ENCODE data around the gene PATJ. TPM values are rescaled to one million over a fixed set of nuclear protein-coding genes. Genes with fewer than 3 reads are reported as not detected.
A peak's percentile ranks its signal among the peaks of the same experiment; 100 is the strongest.
"Not testable (repeated sequence)": the region's sequence is repeated elsewhere in the genome, so short reads cannot be mapped to it uniquely, and the experiment has no call there.

PATJ gene
- total RNA-seq, 1 donor from 2014 or later: 39.4 TPM

- peak overlapping the region; percentile 87 for H3K27ac Mint-ChIP-seq
These were observed 439.3 kb downstream of the PATJ start for GRCh38 chr1:62181532-62181931.

GRCh38 chr1:62182157-62182556 lies 439.9 kb downstream of the PATJ start:
- not testable (repeated sequence) for DNase-seq (ENCODE audit: extremely low spot score, unreplicated experiment); H3K27ac Mint-ChIP-seq; H3K27me3 Mint-ChIP-seq; H3K9me3 Mint-ChIP-seq; H3K36me3 Mint-ChIP-seq; H3K4me3 Mint-ChIP-seq
- H3K4me1 Mint-ChIP-seq (ENCODE audit: unreplicated experiment): peaks cover 50% of the 10 kb centered on the region

More at GRCh38 chr1:62181532-62181931, 439.3 kb downstream of the PATJ start:
- no peak for TF ChIP-seq CTCF (conservative IDR thresholded peaks at IDR 0.05)
- Mint-ChIP-seq H3K36me3 (no peaks in the 10 kb centered on the region), H3K27me3 (no peaks in the 10 kb centered on the region), H3K9me3 (no peaks in the 10 kb centered on the region), H3K4me1 (ENCODE audit: unreplicated experiment) (peaks cover 50% of the 10 kb centered on the region), H3K4me3 (no peak overlapping the region)
- no peak for DNase-seq (ENCODE audit: extremely low spot score, unreplicated experiment)

- not testable (repeated sequence) for H3K4me3 Mint-ChIP-seq; H3K27me3 Mint-ChIP-seq; H3K36me3 Mint-ChIP-seq; DNase-seq (ENCODE audit: extremely low spot score, unreplicated experiment); H3K9me3 Mint-ChIP-seq
- H3K27ac Mint-ChIP-seq: peak overlapping the region; percentile 2
- peaks cover 42% of the 10 kb centered on the region for H3K4me1 Mint-ChIP-seq (ENCODE audit: unreplicated experiment)
These were observed 441.1 kb downstream of the PATJ start for GRCh38 chr1:62183164-62184020.

GRCh38 chr1:62184336-62184735 lies 442.1 kb downstream of the PATJ start:
- H3K4me1 Mint-ChIP-seq (ENCODE audit: unreplicated experiment): peaks cover 40% of the 10 kb centered on the region
- no peaks in the 10 kb centered on the region for H3K27me3 Mint-ChIP-seq
- no peak for DNase-seq (ENCODE audit: extremely low spot score, unreplicated experiment)
- TF ChIP-seq CTCF (conservative IDR thresholded peaks at IDR 0.05): no peak
- H3K27ac Mint-ChIP-seq: no peak overlapping the region
- no peaks in the 10 kb centered on the region for H3K9me3 Mint-ChIP-seq
- no peaks in the 10 kb centered on the region for H3K36me3 Mint-ChIP-seq
- no peak overlapping the region for H3K4me3 Mint-ChIP-seq

GRCh38 chr1:62185233-62185632 lies 443.0 kb downstream of the PATJ start:
- H3K9me3 Mint-ChIP-seq; H3K36me3 Mint-ChIP-seq; H3K27ac Mint-ChIP-seq; H3K4me3 Mint-ChIP-seq; DNase-seq (ENCODE audit: extremely low spot score, unreplicated experiment); H3K27me3 Mint-ChIP-seq: not testable (repeated sequence)
- H3K4me1 Mint-ChIP-seq (ENCODE audit: unreplicated experiment): peaks cover 32% of the 10 kb centered on the region

- Mint-ChIP-seq H3K4me3 (no peak overlapping the region), H3K4me1 (ENCODE audit: unreplicated experiment) (peaks cover 33% of the 10 kb centered on the region), H3K27ac (no peak overlapping the region), H3K9me3 (peaks cover 2% of the 10 kb centered on the region), H3K27me3 (no peaks in the 10 kb centered on the region), H3K36me3 (no peaks in the 10 kb centered on the region)
- DNase-seq (ENCODE audit: extremely low spot score, unreplicated experiment): no peak
- no peak for TF ChIP-seq CTCF (conservative IDR thresholded peaks at IDR 0.05)
These were observed 443.4 kb downstream of the PATJ start for GRCh38 chr1:62185677-62186076.

GRCh38 chr1:62187548-62187947 lies 445.3 kb downstream of the PATJ start:
- no peaks in the 10 kb centered on the region for H3K27me3 Mint-ChIP-seq
- no peak for TF ChIP-seq CTCF (conservative IDR thresholded peaks at IDR 0.05)
- H3K27ac Mint-ChIP-seq: no peak overlapping the region
- no peaks in the 10 kb centered on the region for H3K36me3 Mint-ChIP-seq
- H3K4me3 Mint-ChIP-seq: no peak overlapping the region
- H3K4me1 Mint-ChIP-seq (ENCODE audit: unreplicated experiment): peaks cover 18% of the 10 kb centered on the region
- H3K9me3 Mint-ChIP-seq: peaks cover 5% of the 10 kb centered on the region
- no peak for DNase-seq (ENCODE audit: extremely low spot score, unreplicated experiment)

All from type B pancreatic cell (in vitro differentiated cells).